GM23338 (cell line): ENCODE measurements around the gene SHISA9. TPM values are rescaled to one million over a fixed set of nuclear protein-coding genes. Genes with fewer than 3 reads are reported as not detected.

ENCODE experiments used
- EZH2 ChIP-seq: fragments of 200-600 bp; sonication (generic); IDR thresholded peaks from one replicate; pipeline ENCODE4 v1.8.0; 2017; ENCODE audit warnings: antibody characterized with exemption, mild to moderate bottlenecking, low read depth; ENCODE audit not compliant: unreplicated experiment
- JUNB ChIP-seq: IDR thresholded peaks from one replicate; pipeline ENCODE4 v1.6.1; 2016; ENCODE audit warnings: antibody characterized with exemption; ENCODE audit not compliant: unreplicated experiment
- NANOG ChIP-seq: IDR thresholded peaks from 2 replicates; pipeline ENCODE4 v1.6.1; 2016; ENCODE audit warnings: antibody characterized with exemption, borderline replicate concordance
- POLR2AphosphoS5 ChIP-seq: IDR thresholded peaks from 2 replicates; pipeline ENCODE4 v1.6.1; 2016; ENCODE audit warnings: antibody characterized with exemption, low read depth
- STAT1 ChIP-seq: IDR thresholded peaks from one replicate; pipeline ENCODE4 v1.6.1; 2016; ENCODE audit warnings: antibody characterized with exemption; ENCODE audit not compliant: unreplicated experiment
- ZNF331 ChIP-seq: fragments of 250-450 bp; sonication (Bioruptor Pico); IDR thresholded peaks from 2 replicates; pipeline ENCODE4 v1.5.0; 2020; ENCODE audit warnings: low read depth, mild to moderate bottlenecking, moderate library complexity
- polyA plus RNA-seq: library from polyadenylated mRNA; unstranded; fragments of >200 nt; fragmentation: Nextera tagmentation; extraction: Ambion mirVana; gene quantifications from 2 replicates; pipeline ENCODE4 v1.2.1, GENCODE V29; 2016
- total RNA-seq: library from RNA; depleted of rRNA; stranded (reverse); fragments of >200 nt; shearing (Covaris generic); gene quantifications from 2 replicates; pipeline ENCODE4 v1.2.3, GENCODE V29; 2014
- TF ChIP-seq, protein P1 (sequence below): fragments of 250-450 bp; sonication (Bioruptor Pico); IDR thresholded peaks from 2 replicates; pipeline ENCODE4 v1.5.0; 2020; ENCODE audit warnings: mild to moderate bottlenecking, moderate library complexity
- TF ChIP-seq, protein P2 (sequence below): IDR thresholded peaks from one replicate; pipeline ENCODE4 v1.6.1; 2018; ENCODE audit warnings: antibody characterized with exemption; ENCODE audit not compliant: unreplicated experiment
- TF ChIP-seq, protein P3 (sequence below), 2 experiments: fragments of 200-600 bp in 1 of 2; sonication (generic) in 1 of 2; conservative IDR thresholded peaks; 2 replicates each; pipeline versions ENCODE4 v1.5.1 to v1.6.1; 2016 to 2017; ENCODE audit warnings: antibody characterized with exemption in 2 of 2, low read depth in 2 of 2, mild to moderate bottlenecking in 2 of 2, moderate library complexity in 1 of 2
- TF ChIP-seq, protein P4 (sequence below): IDR thresholded peaks from 2 replicates; pipeline ENCODE4 v1.6.1; 2016; ENCODE audit warnings: antibody characterized with exemption

The SHISA9 gene
- total and polyA plus RNA-seq, 2 experiments from 2014 or later: 10.4 to 45.6 TPM

DNA sequence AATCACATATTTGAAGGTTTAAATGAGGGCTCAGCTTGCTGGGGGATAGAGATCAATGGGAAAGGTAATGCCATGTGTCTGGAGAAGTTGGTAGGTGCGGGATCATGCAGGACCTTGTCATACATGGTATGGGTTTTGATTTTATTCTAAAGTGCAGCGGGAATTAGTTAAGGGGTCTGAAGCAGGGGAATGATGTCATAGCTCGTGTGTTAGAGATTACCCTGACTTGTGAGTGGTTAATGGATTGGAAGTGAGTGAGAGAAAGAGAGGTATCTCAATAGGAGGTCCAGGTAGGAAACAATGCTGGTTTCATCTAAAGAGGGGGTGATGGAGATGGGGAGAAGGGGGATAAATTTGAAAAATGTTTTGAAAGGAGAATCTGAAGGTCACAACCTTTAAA, 280.0 kb downstream of the SHISA9 start (continued):
- TF ChIP-seq, protein P1, sequence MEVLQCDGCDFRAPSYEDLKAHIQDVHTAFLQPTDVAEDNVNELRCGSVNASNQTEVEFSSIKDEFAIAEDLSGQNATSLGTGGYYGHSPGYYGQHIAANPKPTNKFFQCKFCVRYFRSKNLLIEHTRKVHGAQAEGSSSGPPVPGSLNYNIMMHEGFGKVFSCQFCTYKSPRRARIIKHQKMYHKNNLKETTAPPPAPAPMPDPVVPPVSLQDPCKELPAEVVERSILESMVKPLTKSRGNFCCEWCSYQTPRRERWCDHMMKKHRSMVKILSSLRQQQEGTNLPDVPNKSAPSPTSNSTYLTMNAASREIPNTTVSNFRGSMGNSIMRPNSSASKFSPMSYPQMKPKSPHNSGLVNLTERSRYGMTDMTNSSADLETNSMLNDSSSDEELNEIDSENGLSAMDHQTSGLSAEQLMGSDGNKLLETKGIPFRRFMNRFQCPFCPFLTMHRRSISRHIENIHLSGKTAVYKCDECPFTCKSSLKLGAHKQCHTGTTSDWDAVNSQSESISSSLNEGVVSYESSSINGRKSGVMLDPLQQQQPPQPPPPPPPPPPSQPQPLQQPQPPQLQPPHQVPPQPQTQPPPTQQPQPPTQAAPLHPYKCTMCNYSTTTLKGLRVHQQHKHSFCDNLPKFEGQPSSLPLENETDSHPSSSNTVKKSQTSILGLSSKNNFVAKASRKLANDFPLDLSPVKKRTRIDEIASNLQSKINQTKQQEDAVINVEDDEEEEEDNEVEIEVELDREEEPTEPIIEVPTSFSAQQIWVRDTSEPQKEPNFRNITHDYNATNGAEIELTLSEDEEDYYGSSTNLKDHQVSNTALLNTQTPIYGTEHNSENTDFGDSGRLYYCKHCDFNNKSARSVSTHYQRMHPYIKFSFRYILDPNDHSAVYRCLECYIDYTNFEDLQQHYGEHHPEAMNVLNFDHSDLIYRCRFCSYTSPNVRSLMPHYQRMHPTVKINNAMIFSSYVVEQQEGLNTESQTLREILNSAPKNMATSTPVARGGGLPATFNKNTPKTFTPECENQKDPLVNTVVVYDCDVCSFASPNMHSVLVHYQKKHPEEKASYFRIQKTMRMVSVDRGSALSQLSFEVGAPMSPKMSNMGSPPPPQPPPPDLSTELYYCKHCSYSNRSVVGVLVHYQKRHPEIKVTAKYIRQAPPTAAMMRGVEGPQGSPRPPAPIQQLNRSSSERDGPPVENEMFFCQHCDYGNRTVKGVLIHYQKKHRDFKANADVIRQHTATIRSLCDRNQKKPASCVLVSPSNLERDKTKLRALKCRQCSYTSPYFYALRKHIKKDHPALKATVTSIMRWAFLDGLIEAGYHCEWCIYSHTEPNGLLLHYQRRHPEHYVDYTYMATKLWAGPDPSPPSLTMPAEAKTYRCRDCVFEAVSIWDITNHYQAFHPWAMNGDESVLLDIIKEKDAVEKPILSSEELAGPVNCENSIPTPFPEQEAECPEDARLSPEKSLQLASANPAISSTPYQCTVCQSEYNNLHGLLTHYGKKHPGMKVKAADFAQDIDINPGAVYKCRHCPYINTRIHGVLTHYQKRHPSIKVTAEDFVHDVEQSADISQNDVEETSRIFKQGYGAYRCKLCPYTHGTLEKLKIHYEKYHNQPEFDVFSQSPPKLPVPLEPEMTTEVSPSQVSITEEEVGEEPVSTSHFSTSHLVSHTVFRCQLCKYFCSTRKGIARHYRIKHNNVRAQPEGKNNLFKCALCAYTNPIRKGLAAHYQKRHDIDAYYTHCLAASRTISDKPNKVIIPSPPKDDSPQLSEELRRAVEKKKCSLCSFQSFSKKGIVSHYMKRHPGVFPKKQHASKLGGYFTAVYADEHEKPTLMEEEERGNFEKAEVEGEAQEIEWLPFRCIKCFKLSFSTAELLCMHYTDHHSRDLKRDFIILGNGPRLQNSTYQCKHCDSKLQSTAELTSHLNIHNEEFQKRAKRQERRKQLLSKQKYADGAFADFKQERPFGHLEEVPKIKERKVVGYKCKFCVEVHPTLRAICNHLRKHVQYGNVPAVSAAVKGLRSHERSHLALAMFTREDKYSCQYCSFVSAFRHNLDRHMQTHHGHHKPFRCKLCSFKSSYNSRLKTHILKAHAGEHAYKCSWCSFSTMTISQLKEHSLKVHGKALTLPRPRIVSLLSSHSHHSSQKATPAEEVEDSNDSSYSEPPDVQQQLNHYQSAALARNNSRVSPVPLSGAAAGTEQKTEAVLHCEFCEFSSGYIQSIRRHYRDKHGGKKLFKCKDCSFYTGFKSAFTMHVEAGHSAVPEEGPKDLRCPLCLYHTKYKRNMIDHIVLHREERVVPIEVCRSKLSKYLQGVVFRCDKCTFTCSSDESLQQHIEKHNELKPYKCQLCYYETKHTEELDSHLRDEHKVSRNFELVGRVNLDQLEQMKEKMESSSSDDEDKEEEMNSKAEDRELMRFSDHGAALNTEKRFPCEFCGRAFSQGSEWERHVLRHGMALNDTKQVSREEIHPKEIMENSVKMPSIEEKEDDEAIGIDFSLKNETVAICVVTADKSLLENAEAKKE (CRISPR knock-in tag): no peak
- no peak for TF ChIP-seq EZH2
- TF ChIP-seq JUNB: no peak
- no peak for TF ChIP-seq STAT1
- TF ChIP-seq, protein P2, sequence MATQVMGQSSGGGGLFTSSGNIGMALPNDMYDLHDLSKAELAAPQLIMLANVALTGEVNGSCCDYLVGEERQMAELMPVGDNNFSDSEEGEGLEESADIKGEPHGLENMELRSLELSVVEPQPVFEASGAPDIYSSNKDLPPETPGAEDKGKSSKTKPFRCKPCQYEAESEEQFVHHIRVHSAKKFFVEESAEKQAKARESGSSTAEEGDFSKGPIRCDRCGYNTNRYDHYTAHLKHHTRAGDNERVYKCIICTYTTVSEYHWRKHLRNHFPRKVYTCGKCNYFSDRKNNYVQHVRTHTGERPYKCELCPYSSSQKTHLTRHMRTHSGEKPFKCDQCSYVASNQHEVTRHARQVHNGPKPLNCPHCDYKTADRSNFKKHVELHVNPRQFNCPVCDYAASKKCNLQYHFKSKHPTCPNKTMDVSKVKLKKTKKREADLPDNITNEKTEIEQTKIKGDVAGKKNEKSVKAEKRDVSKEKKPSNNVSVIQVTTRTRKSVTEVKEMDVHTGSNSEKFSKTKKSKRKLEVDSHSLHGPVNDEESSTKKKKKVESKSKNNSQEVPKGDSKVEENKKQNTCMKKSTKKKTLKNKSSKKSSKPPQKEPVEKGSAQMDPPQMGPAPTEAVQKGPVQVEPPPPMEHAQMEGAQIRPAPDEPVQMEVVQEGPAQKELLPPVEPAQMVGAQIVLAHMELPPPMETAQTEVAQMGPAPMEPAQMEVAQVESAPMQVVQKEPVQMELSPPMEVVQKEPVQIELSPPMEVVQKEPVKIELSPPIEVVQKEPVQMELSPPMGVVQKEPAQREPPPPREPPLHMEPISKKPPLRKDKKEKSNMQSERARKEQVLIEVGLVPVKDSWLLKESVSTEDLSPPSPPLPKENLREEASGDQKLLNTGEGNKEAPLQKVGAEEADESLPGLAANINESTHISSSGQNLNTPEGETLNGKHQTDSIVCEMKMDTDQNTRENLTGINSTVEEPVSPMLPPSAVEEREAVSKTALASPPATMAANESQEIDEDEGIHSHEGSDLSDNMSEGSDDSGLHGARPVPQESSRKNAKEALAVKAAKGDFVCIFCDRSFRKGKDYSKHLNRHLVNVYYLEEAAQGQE: no peak
- TF ChIP-seq, protein P3, sequence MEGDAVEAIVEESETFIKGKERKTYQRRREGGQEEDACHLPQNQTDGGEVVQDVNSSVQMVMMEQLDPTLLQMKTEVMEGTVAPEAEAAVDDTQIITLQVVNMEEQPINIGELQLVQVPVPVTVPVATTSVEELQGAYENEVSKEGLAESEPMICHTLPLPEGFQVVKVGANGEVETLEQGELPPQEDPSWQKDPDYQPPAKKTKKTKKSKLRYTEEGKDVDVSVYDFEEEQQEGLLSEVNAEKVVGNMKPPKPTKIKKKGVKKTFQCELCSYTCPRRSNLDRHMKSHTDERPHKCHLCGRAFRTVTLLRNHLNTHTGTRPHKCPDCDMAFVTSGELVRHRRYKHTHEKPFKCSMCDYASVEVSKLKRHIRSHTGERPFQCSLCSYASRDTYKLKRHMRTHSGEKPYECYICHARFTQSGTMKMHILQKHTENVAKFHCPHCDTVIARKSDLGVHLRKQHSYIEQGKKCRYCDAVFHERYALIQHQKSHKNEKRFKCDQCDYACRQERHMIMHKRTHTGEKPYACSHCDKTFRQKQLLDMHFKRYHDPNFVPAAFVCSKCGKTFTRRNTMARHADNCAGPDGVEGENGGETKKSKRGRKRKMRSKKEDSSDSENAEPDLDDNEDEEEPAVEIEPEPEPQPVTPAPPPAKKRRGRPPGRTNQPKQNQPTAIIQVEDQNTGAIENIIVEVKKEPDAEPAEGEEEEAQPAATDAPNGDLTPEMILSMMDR (conservative IDR thresholded peaks at IDR 0.05; ENCODE audit: low read depth in 2 of 2): no peak
- TF ChIP-seq NANOG: no peak
- TF ChIP-seq POLR2AphosphoS5: no peak
- TF ChIP-seq, protein P4, sequence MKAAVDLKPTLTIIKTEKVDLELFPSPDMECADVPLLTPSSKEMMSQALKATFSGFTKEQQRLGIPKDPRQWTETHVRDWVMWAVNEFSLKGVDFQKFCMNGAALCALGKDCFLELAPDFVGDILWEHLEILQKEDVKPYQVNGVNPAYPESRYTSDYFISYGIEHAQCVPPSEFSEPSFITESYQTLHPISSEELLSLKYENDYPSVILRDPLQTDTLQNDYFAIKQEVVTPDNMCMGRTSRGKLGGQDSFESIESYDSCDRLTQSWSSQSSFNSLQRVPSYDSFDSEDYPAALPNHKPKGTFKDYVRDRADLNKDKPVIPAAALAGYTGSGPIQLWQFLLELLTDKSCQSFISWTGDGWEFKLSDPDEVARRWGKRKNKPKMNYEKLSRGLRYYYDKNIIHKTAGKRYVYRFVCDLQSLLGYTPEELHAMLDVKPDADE: no peak
- TF ChIP-seq ZNF331: no peak
